HL-60 (cell line): ENCODE results near the gene IL36G.

Source experiments
- DNase-seq, 2 experiments: peaks; one replicate each; pipeline ENCODE4 v3.0.0-alpha.2; 2010 to 2020; ENCODE audit warnings: low read depth in 1 of 2, low spot score in 1 of 2
- H3K27ac ChIP-seq: fragments of 250-450 bp; sonication (Bioruptor Pico); replicated peaks from 2 replicates; pipeline ENCODE4 v1.5.1; 2020; ENCODE audit warnings: mild to moderate bottlenecking, moderate library complexity
- H3K27me3 ChIP-seq: fragments of 250-450 bp; sonication (Bioruptor Pico); 2 replicates; pipeline ENCODE4 v1.5.1; 2021; ENCODE audit warnings: mild to moderate bottlenecking, moderate library complexity; ENCODE audit not compliant: insufficient read depth, poor library complexity, severe bottlenecking
- H3K4me3 ChIP-seq: replicated peaks from 2 replicates; pipeline ENCODE4 v1.5.1; 2011; ENCODE audit warnings: mild to moderate bottlenecking, control low read depth, low read length; ENCODE audit not compliant: insufficient read depth
- GABPA ChIP-seq: IDR thresholded peaks from 2 replicates; pipeline ENCODE4 v1.6.1; 2012; ENCODE audit warnings: low read depth
- POLR2AphosphoS5 ChIP-seq: IDR thresholded peaks from 2 replicates; pipeline ENCODE4 v1.6.1; 2012; ENCODE audit warnings: low read depth
- SPI1 ChIP-seq: IDR thresholded peaks from 2 replicates; pipeline ENCODE4 v1.6.1; 2012; ENCODE audit warnings: low read depth, mild to moderate bottlenecking, borderline replicate concordance
- TF ChIP-seq, protein P1 (sequence below): IDR thresholded peaks from 2 replicates; pipeline ENCODE4 v1.6.1; 2012; ENCODE audit warnings: low read depth; ENCODE audit not compliant: insufficient replicate concordance
- TF ChIP-seq, protein P2 (sequence below): IDR thresholded peaks from one replicate; pipeline ENCODE4 v1.5.1; 2011; ENCODE audit warnings: low read length, control low read depth, inconsistent platforms; ENCODE audit not compliant: insufficient read depth

The IL36G gene

DNA sequence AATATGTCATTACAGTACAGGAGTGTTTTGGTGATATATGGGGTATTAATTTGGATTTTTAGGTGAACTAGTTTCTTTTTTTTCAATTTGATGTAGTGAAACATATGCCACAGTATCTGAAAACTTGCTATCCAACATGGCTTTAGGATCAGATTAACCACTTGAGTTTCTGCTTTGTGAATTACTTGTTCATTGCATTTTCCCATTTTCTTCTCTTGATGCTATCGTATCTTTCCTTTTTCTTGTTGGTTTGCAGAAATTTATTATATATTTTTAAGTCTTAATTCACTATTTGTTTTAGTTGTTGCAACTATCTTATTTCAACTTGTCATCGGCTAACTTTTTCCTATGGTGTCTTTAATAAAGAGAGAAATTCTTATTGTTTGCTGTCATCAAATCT is 36.3 kb downstream of the IL36G start:
- Histone ChIP-seq H3K27ac (no peak overlapping the region), H3K4me3 (no peak overlapping the region), H3K27me3 (peaks cover 11% of the 10 kb centered on the region)
- TF ChIP-seq GABPA: no peak
- no peak for TF ChIP-seq POLR2AphosphoS5
- TF ChIP-seq, protein P1, sequence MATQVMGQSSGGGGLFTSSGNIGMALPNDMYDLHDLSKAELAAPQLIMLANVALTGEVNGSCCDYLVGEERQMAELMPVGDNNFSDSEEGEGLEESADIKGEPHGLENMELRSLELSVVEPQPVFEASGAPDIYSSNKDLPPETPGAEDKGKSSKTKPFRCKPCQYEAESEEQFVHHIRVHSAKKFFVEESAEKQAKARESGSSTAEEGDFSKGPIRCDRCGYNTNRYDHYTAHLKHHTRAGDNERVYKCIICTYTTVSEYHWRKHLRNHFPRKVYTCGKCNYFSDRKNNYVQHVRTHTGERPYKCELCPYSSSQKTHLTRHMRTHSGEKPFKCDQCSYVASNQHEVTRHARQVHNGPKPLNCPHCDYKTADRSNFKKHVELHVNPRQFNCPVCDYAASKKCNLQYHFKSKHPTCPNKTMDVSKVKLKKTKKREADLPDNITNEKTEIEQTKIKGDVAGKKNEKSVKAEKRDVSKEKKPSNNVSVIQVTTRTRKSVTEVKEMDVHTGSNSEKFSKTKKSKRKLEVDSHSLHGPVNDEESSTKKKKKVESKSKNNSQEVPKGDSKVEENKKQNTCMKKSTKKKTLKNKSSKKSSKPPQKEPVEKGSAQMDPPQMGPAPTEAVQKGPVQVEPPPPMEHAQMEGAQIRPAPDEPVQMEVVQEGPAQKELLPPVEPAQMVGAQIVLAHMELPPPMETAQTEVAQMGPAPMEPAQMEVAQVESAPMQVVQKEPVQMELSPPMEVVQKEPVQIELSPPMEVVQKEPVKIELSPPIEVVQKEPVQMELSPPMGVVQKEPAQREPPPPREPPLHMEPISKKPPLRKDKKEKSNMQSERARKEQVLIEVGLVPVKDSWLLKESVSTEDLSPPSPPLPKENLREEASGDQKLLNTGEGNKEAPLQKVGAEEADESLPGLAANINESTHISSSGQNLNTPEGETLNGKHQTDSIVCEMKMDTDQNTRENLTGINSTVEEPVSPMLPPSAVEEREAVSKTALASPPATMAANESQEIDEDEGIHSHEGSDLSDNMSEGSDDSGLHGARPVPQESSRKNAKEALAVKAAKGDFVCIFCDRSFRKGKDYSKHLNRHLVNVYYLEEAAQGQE: no peak
- TF ChIP-seq SPI1: no peak
- TF ChIP-seq, protein P2, sequence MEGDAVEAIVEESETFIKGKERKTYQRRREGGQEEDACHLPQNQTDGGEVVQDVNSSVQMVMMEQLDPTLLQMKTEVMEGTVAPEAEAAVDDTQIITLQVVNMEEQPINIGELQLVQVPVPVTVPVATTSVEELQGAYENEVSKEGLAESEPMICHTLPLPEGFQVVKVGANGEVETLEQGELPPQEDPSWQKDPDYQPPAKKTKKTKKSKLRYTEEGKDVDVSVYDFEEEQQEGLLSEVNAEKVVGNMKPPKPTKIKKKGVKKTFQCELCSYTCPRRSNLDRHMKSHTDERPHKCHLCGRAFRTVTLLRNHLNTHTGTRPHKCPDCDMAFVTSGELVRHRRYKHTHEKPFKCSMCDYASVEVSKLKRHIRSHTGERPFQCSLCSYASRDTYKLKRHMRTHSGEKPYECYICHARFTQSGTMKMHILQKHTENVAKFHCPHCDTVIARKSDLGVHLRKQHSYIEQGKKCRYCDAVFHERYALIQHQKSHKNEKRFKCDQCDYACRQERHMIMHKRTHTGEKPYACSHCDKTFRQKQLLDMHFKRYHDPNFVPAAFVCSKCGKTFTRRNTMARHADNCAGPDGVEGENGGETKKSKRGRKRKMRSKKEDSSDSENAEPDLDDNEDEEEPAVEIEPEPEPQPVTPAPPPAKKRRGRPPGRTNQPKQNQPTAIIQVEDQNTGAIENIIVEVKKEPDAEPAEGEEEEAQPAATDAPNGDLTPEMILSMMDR: no peak
- DNase-seq: no peak

DNA sequence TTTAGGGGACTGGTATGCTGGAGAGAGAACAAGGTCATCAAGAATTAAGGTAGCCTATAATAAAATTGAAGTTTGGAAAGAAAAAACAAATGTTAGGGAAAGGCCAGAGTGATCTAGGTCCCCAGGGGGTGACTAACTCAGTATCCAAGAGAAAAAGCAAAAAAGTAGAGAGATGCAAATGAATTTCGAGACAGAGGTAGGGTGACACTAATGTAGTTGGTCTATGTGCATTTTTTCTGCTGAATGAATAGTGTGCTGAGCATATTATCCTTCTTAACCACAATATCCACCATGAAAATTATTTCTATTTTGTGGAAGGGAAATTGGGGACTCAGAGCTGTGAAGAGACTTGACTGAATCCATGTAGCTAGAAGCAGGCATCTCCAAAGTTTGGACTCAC is 37.2 kb downstream of the IL36G start:
- Histone ChIP-seq H3K27ac (no peak overlapping the region), H3K27me3 (peaks cover 11% of the 10 kb centered on the region), H3K4me3 (no peak overlapping the region)
- no peak for DNase-seq
- TF ChIP-seq, protein P2: no peak
- TF ChIP-seq POLR2AphosphoS5 (no peak), SPI1 (no peak), GABPA (no peak)
- TF ChIP-seq, protein P1: no peak

DNA sequence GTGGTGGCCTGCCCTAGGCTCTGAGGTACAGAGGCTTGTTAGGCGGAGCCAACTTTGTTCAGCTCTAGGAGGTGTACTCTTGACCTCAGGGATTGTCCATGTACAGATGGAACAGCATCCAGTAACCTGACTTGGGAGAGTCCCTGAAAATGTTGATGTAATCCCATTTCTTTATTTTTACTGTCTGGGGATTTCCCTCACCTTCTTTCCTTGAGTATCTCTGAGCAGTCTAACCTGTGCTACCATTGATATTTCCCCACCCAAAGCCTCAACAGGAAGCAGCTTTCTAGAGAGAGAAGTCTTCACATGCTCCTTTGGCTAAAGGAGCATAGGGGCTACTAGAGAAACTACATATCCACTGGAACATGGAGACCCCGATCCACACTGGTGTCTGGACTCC is 37.8 kb downstream of the IL36G start:
- no peak overlapping the region for H3K4me3 ChIP-seq
- TF ChIP-seq POLR2AphosphoS5 (no peak), SPI1 (no peak), GABPA (no peak)
- TF ChIP-seq, protein P1: no peak
- TF ChIP-seq, protein P2: no peak
- no peak for DNase-seq
- H3K27me3 ChIP-seq: peaks cover 11% of the 10 kb centered on the region
- H3K27ac ChIP-seq: no peak overlapping the region
